A172 (cell line): ENCODE data around the gene BRD7. TPM values are rescaled to one million over a fixed set of nuclear protein-coding genes. Genes with fewer than 3 reads are reported as not detected.
"Not testable (repeated sequence)": the region's sequence is repeated elsewhere in the genome, so short reads cannot be mapped to it uniquely, and the experiment has no call there.

Experiments used
- DNase-seq: peaks from one replicate; pipeline ENCODE4 v3.0.0-alpha.2; 2015; ENCODE audit warnings: low spot score
- total RNA-seq: library from RNA; depleted of rRNA; stranded (reverse); fragments of >200 nt; shearing (Covaris generic); gene quantifications from 2 replicates; pipeline ENCODE4 v1.2.3, GENCODE V29; 2014

BRD7 gene
- total RNA-seq, 1 experiment from 2014 or later = 98.3 TPM

GRCh38 chr16:50359626-50360025, 9.2 kb downstream of the BRD7 start:
- DNase-seq = no peak

- no peak for DNase-seq
Observed at GRCh38 chr16:50354629-50355456, 13.9 kb downstream of the BRD7 start.

- no peak for DNase-seq
Observed at GRCh38 chr16:50354082-50354481, 14.7 kb downstream of the BRD7 start.

- DNase-seq = no peak
Observed at GRCh38 chr16:50351952-50352351, 16.8 kb downstream of the BRD7 start.

GRCh38 chr16:50351116-50351515, 17.7 kb downstream of the BRD7 start:
- DNase-seq = peak; percentile 32

- not testable (repeated sequence) for DNase-seq
Observed at GRCh38 chr16:50345210-50345609, 23.6 kb downstream of the BRD7 start.

- not testable (repeated sequence) for DNase-seq
Observed at GRCh38 chr16:50343566-50343965, 25.2 kb downstream of the BRD7 start.

GRCh38 chr16:50340578-50340977, 28.2 kb downstream of the BRD7 start:
- DNase-seq = no peak

GRCh38 chr16:50338371-50339231, 30.2 kb downstream of the BRD7 start:
- DNase-seq = no peak

GRCh38 chr16:50336884-50337283, 31.9 kb downstream of the BRD7 start:
- DNase-seq = no peak

GRCh38 chr16:50335196-50335958, 33.4 kb downstream of the BRD7 start:
- no peak for DNase-seq

- no peak for DNase-seq
Observed at GRCh38 chr16:50334106-50334975, 34.4 kb downstream of the BRD7 start.

- DNase-seq = no peak
Observed at GRCh38 chr16:50332599-50332998, 36.2 kb downstream of the BRD7 start.

- DNase-seq = no peak
Observed at GRCh38 chr16:50331570-50331969, 37.2 kb downstream of the BRD7 start.

GRCh38 chr16:50329446-50330189, 39.2 kb downstream of the BRD7 start:
- DNase-seq = no peak

- peak; percentile 29 for DNase-seq
Observed at GRCh38 chr16:50326835-50327465, 41.8 kb downstream of the BRD7 start.

- DNase-seq = no peak
Observed at GRCh38 chr16:50326264-50326663, 42.5 kb downstream of the BRD7 start.

GRCh38 chr16:50324345-50324744, 44.4 kb downstream of the BRD7 start:
- no peak for DNase-seq

- DNase-seq = peak; percentile 69
Observed at GRCh38 chr16:50323335-50324011, 45.3 kb downstream of the BRD7 start.
